ENCODE measurements around the gene TSHB.

GRCh38 chr1:115029526-115029925 lies at the start of gene TSHB:
- TF ChIP-seq POLR2A (IDR thresholded peaks at IDR 0.05): no peak
- TF ChIP-seq CTCF (IDR thresholded peaks at IDR 0.05 in 4 of 5, conservative IDR thresholded peaks at IDR 0.05 in 1 of 5): no peak

Data from gastrocnemius medialis (tissue), 4 donors.